H1 (cell line): ENCODE data around the gene FAM177A1. TPM values are rescaled to one million over a fixed set of nuclear protein-coding genes. Genes with fewer than 3 reads are reported as not detected.

Source experiments
- CTCF ChIA-PET: fragments of 300-600 bp; sonication (Branson Sonifier 250); formaldehyde crosslinking; loops from one replicate; lab custom pipeline; 2021; ENCODE audit not compliant: partially characterized antibody; lab: Charles Lee
- POLR2A ChIA-PET: fragments of 300-600 bp; sonication (Branson Sonifier 250); formaldehyde crosslinking; loops from one replicate; lab custom pipeline; 2021; ENCODE audit warnings: inconsistent platforms; ENCODE audit not compliant: partially characterized antibody; lab: Charles Lee
- DNase-seq, 2 experiments: peaks; one replicate each; pipeline versions ENCODE4 v3.0.0 to v3.0.0-alpha.2; 2010 to 2022; ENCODE audit warnings: low spot score in 2 of 2, low read depth in 1 of 2, mixed read lengths in 1 of 2
- FAIRE-seq: peaks from 2 replicates; lab custom pipeline; 2011; peaks lifted over from hg19 to GRCh38; lab: Jason Lieb, UNC
- H2AFZ ChIP-seq: 2 replicates; pipeline ENCODE4 v1.8.1; 2012; ENCODE audit warnings: low read length, inconsistent platforms
- H2AK5ac ChIP-seq: 2 replicates; pipeline ENCODE4 v1.6.1; 2013; ENCODE audit warnings: low read depth, low read length
- H2BK120ac ChIP-seq: replicated peaks from 2 replicates; pipeline ENCODE3; 2013; ENCODE audit warnings: low read depth, low read length, inconsistent platforms
- H2BK12ac ChIP-seq: 2 replicates; pipeline ENCODE4 v1.6.1; 2013; ENCODE audit warnings: low read depth, low read length
- H2BK15ac ChIP-seq: 2 replicates; pipeline ENCODE4 v1.6.1; 2013; ENCODE audit warnings: low read length
- H2BK20ac ChIP-seq: 2 replicates; pipeline ENCODE4 v1.6.1; 2013; ENCODE audit warnings: low read length
- H2BK5ac ChIP-seq: 2 replicates; pipeline ENCODE4 v1.6.1; 2013; ENCODE audit warnings: low read depth, low read length
- H3K14ac ChIP-seq: 2 replicates; pipeline ENCODE4 v1.6.1; 2013; ENCODE audit warnings: inconsistent platforms; ENCODE audit not compliant: insufficient read length
- H3K18ac ChIP-seq: 2 replicates; pipeline ENCODE4 v1.6.1; 2013; ENCODE audit warnings: low read length; ENCODE audit errors: extremely low read depth
- H3K23ac ChIP-seq: 2 replicates; pipeline ENCODE4 v1.6.1; 2013; ENCODE audit warnings: inconsistent platforms; ENCODE audit not compliant: insufficient read length
- H3K23me2 ChIP-seq: 2 replicates; pipeline ENCODE4 v1.6.1; 2013; ENCODE audit warnings: low read depth, low read length
- H3K27ac ChIP-seq: 2 replicates; pipeline ENCODE4 v1.6.1; 2011; ENCODE audit warnings: low read depth, low read length, inconsistent platforms
- H3K27me3 ChIP-seq, 4 experiments: replicated peaks in 1 of 4; 1 replicate in 1 of 4; 2 replicates in 3 of 4; pipeline versions ENCODE4 v1.6.1 to v1.8.1; 2011 to 2013; ENCODE audit warnings: low read length in 3 of 4, mild to moderate bottlenecking in 3 of 4, inconsistent platforms in 2 of 4, mixed read lengths in 2 of 4, moderate library complexity in 1 of 4; ENCODE audit not compliant: control insufficient read depth in 3 of 4, insufficient read depth in 3 of 4; ENCODE audit errors: extremely low read depth in 1 of 4
- H3K36me3 ChIP-seq, 4 experiments: 2 replicates each; pipeline versions ENCODE4 v1.6.1 to v1.8.1; 2011 to 2013; ENCODE audit warnings: mild to moderate bottlenecking in 4 of 4, low read length in 3 of 4, moderate library complexity in 2 of 4, control low read depth in 1 of 4, inconsistent platforms in 1 of 4; ENCODE audit not compliant: insufficient read depth in 4 of 4, control insufficient read depth in 2 of 4
- H3K4ac ChIP-seq: replicated peaks from 2 replicates; pipeline ENCODE3; 2013; ENCODE audit warnings: low read length, low read depth, mixed read lengths, inconsistent platforms; ENCODE audit not compliant: insufficient read length
- H3K4me1 ChIP-seq, 4 experiments: replicated peaks in 1 of 4; 1 replicate in 1 of 4; 2 replicates in 3 of 4; pipeline versions ENCODE4 v1.6.1 to v1.8.1; 2011 to 2013; ENCODE audit warnings: low read length in 3 of 4, inconsistent platforms in 2 of 4, mixed read lengths in 1 of 4; ENCODE audit not compliant: insufficient read depth in 4 of 4, control insufficient read depth in 3 of 4
- H3K4me2 ChIP-seq, 2 experiments: 2 replicates each; pipeline versions ENCODE4 v1.6.1 to v1.8.1; 2011 to 2013; ENCODE audit warnings: low read depth in 2 of 2, low read length in 2 of 2, control low read depth in 1 of 2, inconsistent platforms in 1 of 2, mild to moderate bottlenecking in 1 of 2; ENCODE audit not compliant: insufficient read depth in 1 of 2
- H3K4me3 ChIP-seq, 4 experiments: fragments of 200-600, 300-600 bp in 1 of 4; sonication (generic), shearing (Covaris generic), sonication (Bioruptor Twin) in 1 of 4; 2 replicates each; pipeline versions ENCODE4 v1.5.1 to v1.8.1; 2011 to 2016; ENCODE audit warnings: low read length in 4 of 4, low read depth in 3 of 4, control low read depth in 2 of 4, inconsistent platforms in 2 of 4, mild to moderate bottlenecking in 2 of 4, mixed read lengths in 1 of 4, moderate library complexity in 1 of 4; ENCODE audit not compliant: insufficient read depth in 2 of 4; ENCODE audit errors: extremely low read depth in 1 of 4
- H3K56ac ChIP-seq: replicated peaks from 2 replicates; pipeline ENCODE3; 2013; ENCODE audit warnings: low read depth, mild to moderate bottlenecking, mixed read lengths, low read length, inconsistent platforms; ENCODE audit not compliant: insufficient read length
- H3K79me1 ChIP-seq: 2 replicates; pipeline ENCODE4 v1.6.1; 2013; ENCODE audit warnings: low read depth, low read length, control low read depth
- H3K79me2 ChIP-seq, 2 experiments: 2 replicates each; pipeline versions ENCODE4 v1.6.1 to v1.8.1; 2012 to 2013; ENCODE audit warnings: low read length in 2 of 2, mild to moderate bottlenecking in 2 of 2, inconsistent platforms in 1 of 2; ENCODE audit not compliant: insufficient read depth in 2 of 2, control insufficient read depth in 1 of 2
- H3K9ac ChIP-seq, 4 experiments: replicated peaks in 1 of 4; 1 replicate in 1 of 4; 2 replicates in 3 of 4; pipeline versions ENCODE4 v1.6.1 to v1.8.1; 2011 to 2013; ENCODE audit warnings: low read depth in 3 of 4, low read length in 3 of 4, control low read depth in 2 of 4, mild to moderate bottlenecking in 2 of 4, moderate library complexity in 2 of 4, inconsistent platforms in 1 of 4; ENCODE audit errors: extremely low read depth in 1 of 4
- H3K9me3 ChIP-seq, 2 experiments: 2 replicates each; pipeline versions ENCODE4 v1.6.1 to v1.8.1; 2012 to 2013; ENCODE audit warnings: mild to moderate bottlenecking in 2 of 2, moderate library complexity in 2 of 2, control low read depth in 1 of 2, inconsistent platforms in 1 of 2, low read depth in 1 of 2, low read length in 1 of 2, mixed read lengths in 1 of 2; ENCODE audit not compliant: insufficient read depth in 2 of 2
- H4K20me1 ChIP-seq, 2 experiments: replicated peaks in 1 of 2; 2 replicates each; pipeline versions ENCODE3 to v1.8.1; 2011 to 2013; ENCODE audit warnings: inconsistent platforms in 2 of 2, low read length in 2 of 2, mild to moderate bottlenecking in 1 of 2; ENCODE audit not compliant: insufficient read depth in 2 of 2, control insufficient read depth in 1 of 2
- H4K5ac ChIP-seq: 2 replicates; pipeline ENCODE4 v1.6.1; 2013; ENCODE audit warnings: low read length, low read depth, mixed read lengths, inconsistent platforms; ENCODE audit not compliant: insufficient read length
- H4K8ac ChIP-seq: 2 replicates; pipeline ENCODE4 v1.8.0; 2013; ENCODE audit warnings: mild to moderate bottlenecking, moderate library complexity, low read length, inconsistent platforms; ENCODE audit not compliant: insufficient read depth; ENCODE audit errors: extremely low read depth
- H4K91ac ChIP-seq: replicated peaks from 2 replicates; pipeline ENCODE3; 2013; ENCODE audit warnings: low read length, mixed read lengths, inconsistent platforms; ENCODE audit not compliant: insufficient read length
- CBX8 ChIP-seq: fragments of 300-800, 300-1000 bp; sonication (generic); IDR thresholded peaks from 2 replicates; pipeline ENCODE4 v1.7.1; 2016; ENCODE audit warnings: low read depth, low read length, borderline replicate concordance
- HDAC6 ChIP-seq: IDR thresholded peaks from one replicate; pipeline ENCODE4 v1.7.1; 2012; ENCODE audit warnings: low read depth, mild to moderate bottlenecking, inconsistent platforms, low read length, moderate library complexity
- JUND ChIP-seq: IDR thresholded peaks from 2 replicates; pipeline ENCODE4 v1.6.1; 2011; ENCODE audit warnings: mild to moderate bottlenecking, improper control_type of control experiment, low read length
- NRF1 ChIP-seq: IDR thresholded peaks from 2 replicates; pipeline ENCODE4 v1.6.1; 2011; ENCODE audit warnings: mild to moderate bottlenecking, low read depth, low read length, improper control_type of control experiment
- PHF8 ChIP-seq: fragments of 200-600 bp; sonication (generic); conservative IDR thresholded peaks from 2 replicates; pipeline ENCODE4 v1.7.1; 2012; ENCODE audit warnings: low read depth, mild to moderate bottlenecking, inconsistent platforms, low read length, moderate library complexity
- POLR2A ChIP-seq, 2 experiments: IDR thresholded peaks; 1 replicate in 1 of 2; 2 replicates in 1 of 2; pipeline ENCODE4 v1.6.1; 2011; ENCODE audit warnings: low read depth in 2 of 2, low read length in 2 of 2, mild to moderate bottlenecking in 2 of 2; ENCODE audit errors: control extremely low read depth in 1 of 2
- POLR2AphosphoS5 ChIP-seq: IDR thresholded peaks from 2 replicates; pipeline ENCODE4 v1.6.1; 2011; ENCODE audit warnings: low read depth, low read length
- RBBP5 ChIP-seq: IDR thresholded peaks from 2 replicates; pipeline ENCODE4 v1.7.1; 2012; ENCODE audit warnings: low read depth, mild to moderate bottlenecking, inconsistent platforms, low read length, moderate library complexity, borderline replicate concordance
- SIN3A ChIP-seq, 2 experiments: IDR thresholded peaks in 1 of 2; conservative IDR thresholded peaks in 1 of 2; 2 replicates each; pipeline ENCODE4 v1.6.1; 2011 to 2012; ENCODE audit warnings: low read length in 2 of 2, improper control_type of control experiment in 1 of 2, low read depth in 1 of 2, mild to moderate bottlenecking in 1 of 2
- SIRT6 ChIP-seq: IDR thresholded peaks from one replicate; pipeline ENCODE4 v1.7.1; 2012; ENCODE audit warnings: low read length, inconsistent platforms
- SP1 ChIP-seq: IDR thresholded peaks from 2 replicates; pipeline ENCODE4 v1.6.1; 2011; ENCODE audit warnings: low read depth, low read length
- SRF ChIP-seq: IDR thresholded peaks from 2 replicates; pipeline ENCODE4 v1.6.1; 2011; ENCODE audit warnings: mild to moderate bottlenecking, low read depth, low read length, moderate library complexity
- TAF7 ChIP-seq: optimal IDR thresholded peaks from 2 replicates; pipeline ENCODE3; 2011; ENCODE audit warnings: low read depth, mild to moderate bottlenecking, inconsistent platforms, low read length, moderate library complexity, borderline replicate concordance
- TEAD4 ChIP-seq: IDR thresholded peaks from 2 replicates; pipeline ENCODE4 v1.6.1; 2012; ENCODE audit warnings: low read depth, low read length, inconsistent platforms, mixed read lengths
- WGBS, 2 experiments: shearing (Covaris generic) in 1 of 2; methylation state at CpG; one replicate each; pipeline versions ENCODE4 v1.1.6 to v1.1.7; 2013 to 2015; ENCODE audit warnings: low lambda C conversion rate in 2 of 2, mixed read lengths in 2 of 2, inconsistent platforms in 1 of 2, low coverage in 1 of 2, missing lambda C conversion rate in 1 of 2; ENCODE audit not compliant: insufficient replicate concordance in 2 of 2, insufficient coverage in 1 of 2, insufficient read length in 1 of 2; ENCODE audit errors: extremely low coverage in 1 of 2, missing lambda C conversion rate in 1 of 2; 5-methylcytosine and 5-hydroxymethylcytosine counted together
- polyA plus RNA-seq, 7 experiments: library from polyadenylated mRNA; depleted of rRNA in 3 of 7; stranded (reverse) in 5 of 7; unstranded in 2 of 7; fragments of >200 nt in 5 of 7; fragments of 200-250 nt in 2 of 7; gene quantifications; 1 replicate in 5 of 7; 2 replicates in 1 of 7; 4 replicates in 1 of 7; pipeline versions ENCODE4 v1.2.1 to v1.2.3, GENCODE V29; 2011 to 2013; ENCODE audit warnings: missing spikeins in 2 of 7, mixed read lengths in 2 of 7
- total RNA-seq: library from RNA; stranded (reverse); fragmentation: NEBNext Ultra II Directional; extraction: Animal tissue kit (Norgen Biotek cat#: 25700); gene quantifications from 2 replicates; pipeline ENCODE4 v1.2.1, GENCODE V29; 2021

Gene FAM177A1
- total and polyA plus RNA-seq, 2 of the 8 experiments (the other 6 are each of a cell fraction or from before 2014, with no cell fraction given) = 11.3 to 34.0 TPM

GRCh38 chr14:35068238-35069012 is 22.4 kb downstream of the FAM177A1 start:
- Histone ChIP-seq H2BK20ac (no peak overlapping the region), H3K18ac (no peak overlapping the region), H3K23ac (no peak overlapping the region), H2BK120ac (no peak overlapping the region), H4K5ac (no peak overlapping the region), H3K36me3 (peaks cover 0 to 7% (median 2%) of the 10 kb centered on the region in 4 experiments; a peak in 1 of 8 replicates), H3K79me2 (no peaks in the 10 kb centered on the region), H3K4me3 (no peak overlapping the region), H3K4me2 (no peak overlapping the region), H4K8ac (no peak overlapping the region), H3K27ac (no peak overlapping the region), H2AFZ (no peak overlapping the region), H3K56ac (no peak overlapping the region), H2BK12ac (no peak overlapping the region), H3K79me1 (no peaks in the 10 kb centered on the region), H4K20me1 (no peaks in the 10 kb centered on the region), H3K9ac (no peak overlapping the region), H3K9me3 (no peaks in the 10 kb centered on the region), H3K27me3 (no peaks in the 10 kb centered on the region), H3K23me2 (no peaks in the 10 kb centered on the region), H2BK15ac (no peak overlapping the region), H2BK5ac (no peak overlapping the region), H2AK5ac (no peak overlapping the region), H3K4ac (no peak overlapping the region), H3K14ac (no peak overlapping the region), H3K4me1 (no peaks in the 10 kb centered on the region), H4K91ac (no peak overlapping the region)
- 84% methylated on average over 4 of the region's 4 CpGs; no CpG with 5 or more reads in 1 of the 2 experiments for whole genome bisulfite sequencing, 2 experiments
- FAIRE-seq (no peak), DNase-seq (no peak)
- POLR2A ChIA-PET = interaction anchor here (0.9 kb wide), 1 partner anchor 83 kb away, joined by 3 read pairs; no protein-coding TSS in a partner anchor
- CTCF ChIA-PET = no interaction called here
- TF ChIP-seq SRF (no peak), POLR2AphosphoS5 (no peak), PHF8 (no peak), TEAD4 (no peak), NRF1 (no peak), RBBP5 (no peak), SIRT6 (no peak), JUND (no peak), CBX8 (no peak), SP1 (no peak), POLR2A (IDR thresholded peaks at IDR 0.05; ENCODE audit: control extremely low read depth in 1 of 2, low read depth in 2 of 2, low read length in 2 of 2) (no peak), HDAC6 (no peak), TAF7 (no peak), SIN3A (conservative IDR thresholded peaks at IDR 0.05 in 1 of 2, IDR thresholded peaks at IDR 0.05 in 1 of 2; ENCODE audit: low read depth in 1 of 2, low read length in 2 of 2) (no peak)
